Cardiac septum (tissue), 1 donor: Measurements from ENCODE around the gene DNAJB12. TPM values are rescaled to one million over a fixed set of nuclear protein-coding genes. Genes with fewer than 3 reads are reported as not detected.
"Not testable (repeated sequence)": the region's sequence is repeated elsewhere in the genome, so short reads cannot be mapped to it uniquely, and the experiment has no call there.

ENCODE experiments used
- DNase-seq: peaks from one replicate; pipeline ENCODE4 v3.0.0-alpha.2; 2020; ENCODE audit warnings: low spot score
- intact Hi-C: fragments of 100-400 bp; cut with DNase I; formaldehyde crosslinking; loops from one replicate; pipeline ENCODE4 v1.14.0; 2022
- total RNA-seq: library from RNA; stranded (reverse); fragmentation: NEBNext Ultra II Directional; extraction: Animal tissue kit (Norgen Biotek cat#: 25700); gene quantifications from one replicate; pipeline ENCODE4 v1.2.1, GENCODE V29; 2021
- donor health status: DM: no; HTN: no; CAD: no.

DNAJB12 gene
- total RNA-seq, 1 donor from 2014 or later = 28.9 TPM

GRCh38 chr10:72356115-72356514 is 1.4 kb upstream of the DNAJB12 start:
- intact Hi-C loops = no loop called here
- no peak for DNase-seq

- intact Hi-C loops = no loop called here
Observed at GRCh38 chr10:72355214-72355555, 466 bp upstream of the DNAJB12 start.

GRCh38 chr10:72353965-72354355 is 759 bp downstream of the DNAJB12 start:
- intact Hi-C loops = no loop called here
- DNase-seq = no peak

More at GRCh38 chr10:72355214-72355555, 466 bp upstream of the DNAJB12 start:
- no peak for DNase-seq

GRCh38 chr10:72353028-72353964 is 1.4 kb downstream of the DNAJB12 start:
- intact Hi-C loops = no loop called here

GRCh38 chr10:72351479-72351878 is 3.2 kb downstream of the DNAJB12 start:
- DNase-seq = no peak
- intact Hi-C loops = no loop called here

More at GRCh38 chr10:72353028-72353964, 1.4 kb downstream of the DNAJB12 start:
- no peak for DNase-seq

GRCh38 chr10:72349438-72349837 is 5.3 kb downstream of the DNAJB12 start:
- DNase-seq = no peak
- intact Hi-C loops = no loop called here

GRCh38 chr10:72348282-72348681 is 6.4 kb downstream of the DNAJB12 start:
- DNase-seq = no peak
- intact Hi-C loops = no loop called here

- DNase-seq, intact Hi-C loops: not testable (repeated sequence)
Observed at GRCh38 chr10:72346117-72346516, 8.6 kb downstream of the DNAJB12 start.

GRCh38 chr10:72344932-72345331 is 9.8 kb downstream of the DNAJB12 start:
- intact Hi-C loops = no loop called here
- no peak for DNase-seq

- intact Hi-C loops = no loop called here
- no peak for DNase-seq
Observed at GRCh38 chr10:72342911-72343310, 11.8 kb downstream of the DNAJB12 start.

GRCh38 chr10:72340510-72341261 is 14.0 kb downstream of the DNAJB12 start:
- peak; percentile 89 for DNase-seq
- intact Hi-C loops = no loop called here

- intact Hi-C loops = loop anchor here (10.0 kb wide), 1 partner anchor 443 kb away; no protein-coding TSS in a partner anchor
- DNase-seq = no peak
Observed at GRCh38 chr10:72338180-72338579, 16.5 kb downstream of the DNAJB12 start.

GRCh38 chr10:72337722-72338121 is 17.0 kb downstream of the DNAJB12 start:
- intact Hi-C loops = loop anchor here (2.0 to 10.0 kb wide), 3 partner anchors 205 to 443 kb away; no protein-coding TSS in a partner anchor
- DNase-seq = no peak

- peak; percentile 94 for DNase-seq
- intact Hi-C loops = loop anchor here (2.0 to 10.0 kb wide), 3 partner anchors 204 to 442 kb away; no protein-coding TSS in a partner anchor
Observed at GRCh38 chr10:72337039-72337629, 17.6 kb downstream of the DNAJB12 start.

- no peak for DNase-seq
Observed at GRCh38 chr10:72336259-72337038, 18.3 kb downstream of the DNAJB12 start.

GRCh38 chr10:72335394-72336258 is 19.1 kb downstream of the DNAJB12 start:
- DNase-seq = peak; percentile 89
- intact Hi-C loops = loop anchor here (2.0 to 10.0 kb wide), 4 partner anchors 119 to 441 kb away; partner anchors contain the start of genes ANAPC16 and ASCC1

More at GRCh38 chr10:72336259-72337038, 18.3 kb downstream of the DNAJB12 start:
- intact Hi-C loops = loop anchor here (2.0 to 10.0 kb wide), 3 partner anchors 204 to 442 kb away; no protein-coding TSS in a partner anchor

- DNase-seq = peak; percentile 93
- intact Hi-C loops = loop anchor here (2.0 to 10.0 kb wide), 3 partner anchors 118 to 440 kb away; partner anchors contain the start of genes ANAPC16 and ASCC1
Observed at GRCh38 chr10:72334825-72335393, 19.8 kb downstream of the DNAJB12 start.
